CD4-positive, alpha-beta T cell (primary cell): ENCODE data around the gene RIPPLY3. TPM values are rescaled to one million over a fixed set of nuclear protein-coding genes. Genes with fewer than 3 reads are reported as not detected.

Experiments used
- ATAC-seq: fragments of 200-7000 bp; cut with Tn5 transposase; one replicate; pipeline ENCODE4 v1.10.0; 2022; ENCODE audit warnings: mild to moderate bottlenecking; ENCODE audit not compliant: poor library complexity
- CTCF ChIA-PET: fragments of 350-600 bp; sonication (Branson Sonifier 250); formaldehyde crosslinking; loops from one replicate; lab custom pipeline; 2021; ENCODE audit warnings: antibody characterized with exemption, inconsistent platforms; lab: Charles Lee
- POLR2A ChIA-PET: fragments of 350-600 bp; sonication (Branson Sonifier 250); formaldehyde crosslinking; loops from one replicate; lab custom pipeline; 2021; ENCODE audit warnings: antibody characterized with exemption, inconsistent platforms; lab: Charles Lee
- DNase-seq, 14 experiments: peaks; one replicate each; pipeline ENCODE4 v3.0.0-alpha.2; 2013 to 2020; ENCODE audit warnings: mixed read lengths in 2 of 14
- H3K27ac ChIP-seq, 2 donors: one replicate each; pipeline versions ENCODE4 v1.5.1 to v1.7.0; 2013; ENCODE audit warnings: low read length in 2 of 2, low read depth in 1 of 2, mild to moderate bottlenecking in 1 of 2
- H3K27me3 ChIP-seq, 2 experiments: 1 replicate in 1 of 2; 2 replicates in 1 of 2; pipeline versions ENCODE4 v1.6.1 to v1.7.0; 2013; ENCODE audit warnings: low read length in 2 of 2, control low read depth in 1 of 2, mild to moderate bottlenecking in 1 of 2, moderate library complexity in 1 of 2; ENCODE audit not compliant: insufficient read depth in 2 of 2, control insufficient read depth in 1 of 2
- H3K36me3 ChIP-seq: one replicate; pipeline ENCODE4 v1.6.1; 2013; ENCODE audit warnings: low read length, control low read depth; ENCODE audit not compliant: insufficient read depth
- H3K4me1 ChIP-seq: one replicate; pipeline ENCODE4 v1.6.1; 2013; ENCODE audit warnings: low read length, control low read depth; ENCODE audit not compliant: insufficient read depth
- H3K4me3 ChIP-seq: one replicate; pipeline ENCODE4 v1.5.1; 2013; ENCODE audit warnings: mild to moderate bottlenecking, low read length, moderate library complexity
- H3K9me3 ChIP-seq, 2 experiments: 1 replicate in 1 of 2; 2 replicates in 1 of 2; pipeline versions ENCODE4 v1.6.1 to v1.7.0; 2013; ENCODE audit warnings: low read length in 2 of 2, mild to moderate bottlenecking in 2 of 2, control low read depth in 1 of 2, moderate library complexity in 1 of 2; ENCODE audit not compliant: control insufficient read depth in 1 of 2, insufficient read depth in 1 of 2
- H3K27ac Mint-ChIP-seq: one replicate; pipeline ENCODE4 v1.8.0; 2020; ENCODE audit warnings: mixed read lengths
- H3K27me3 Mint-ChIP-seq: one replicate; pipeline ENCODE4 v1.8.0; 2021; ENCODE audit warnings: mixed read lengths
- H3K36me3 Mint-ChIP-seq: one replicate; pipeline ENCODE4 v1.8.0; 2021; ENCODE audit warnings: low read depth, mixed read lengths
- H3K4me1 Mint-ChIP-seq: one replicate; pipeline ENCODE4 v1.8.0; 2021; ENCODE audit warnings: low read depth, mixed read lengths
- H3K4me3 Mint-ChIP-seq: one replicate; pipeline ENCODE4 v1.8.0; 2020; ENCODE audit warnings: mild to moderate bottlenecking, mixed read lengths
- H3K9me3 Mint-ChIP-seq: one replicate; pipeline ENCODE4 v1.8.0; 2020; ENCODE audit warnings: mixed read lengths
- intact Hi-C, 2 experiments: fragments of 100-400 bp; cut with DNase I in 1 of 2; cut with micrococcal nuclease in 1 of 2; formaldehyde crosslinking; loops; one replicate each; pipeline versions ENCODE4 v1.15.1 to v1.9.0; 2023 to 2025; cut with DNase I, micrococcal nuclease
- total RNA-seq, 174 experiments: library from RNA in 2 of 174; stranded (reverse) in 2 of 174; gene quantifications; one replicate each; pipeline ENCODE4 v1.2.3 and lab custom pipeline; 2021 to 2026
- TF ChIP-seq, protein P1 (sequence below): fragments of 200-600 bp; IDR thresholded peaks from one replicate; pipeline ENCODE4 v1.8.0; 2022; ENCODE audit warnings: antibody characterized with exemption, mild to moderate bottlenecking

Gene RIPPLY3
- total RNA-seq, 2 experiments from 2014 or later, result not detected

- Histone ChIP-seq H3K4me1 (peaks cover 32% of the 10 kb centered on the region), H3K27ac (no peak overlapping the region), H3K36me3 (no peaks in the 10 kb centered on the region), H3K27me3 (peaks cover 20 to 24% of the 10 kb centered on the region in 2 experiments), H3K9me3 (peaks cover 0 to 7% of the 10 kb centered on the region in 2 experiments), H3K4me3 (peak overlapping the region; percentile 30)
- DNase-seq, result no peak
- TF ChIP-seq, protein P1, sequence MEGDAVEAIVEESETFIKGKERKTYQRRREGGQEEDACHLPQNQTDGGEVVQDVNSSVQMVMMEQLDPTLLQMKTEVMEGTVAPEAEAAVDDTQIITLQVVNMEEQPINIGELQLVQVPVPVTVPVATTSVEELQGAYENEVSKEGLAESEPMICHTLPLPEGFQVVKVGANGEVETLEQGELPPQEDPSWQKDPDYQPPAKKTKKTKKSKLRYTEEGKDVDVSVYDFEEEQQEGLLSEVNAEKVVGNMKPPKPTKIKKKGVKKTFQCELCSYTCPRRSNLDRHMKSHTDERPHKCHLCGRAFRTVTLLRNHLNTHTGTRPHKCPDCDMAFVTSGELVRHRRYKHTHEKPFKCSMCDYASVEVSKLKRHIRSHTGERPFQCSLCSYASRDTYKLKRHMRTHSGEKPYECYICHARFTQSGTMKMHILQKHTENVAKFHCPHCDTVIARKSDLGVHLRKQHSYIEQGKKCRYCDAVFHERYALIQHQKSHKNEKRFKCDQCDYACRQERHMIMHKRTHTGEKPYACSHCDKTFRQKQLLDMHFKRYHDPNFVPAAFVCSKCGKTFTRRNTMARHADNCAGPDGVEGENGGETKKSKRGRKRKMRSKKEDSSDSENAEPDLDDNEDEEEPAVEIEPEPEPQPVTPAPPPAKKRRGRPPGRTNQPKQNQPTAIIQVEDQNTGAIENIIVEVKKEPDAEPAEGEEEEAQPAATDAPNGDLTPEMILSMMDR, result no peak
- no peaks in the 10 kb centered on the region for H3K9me3 Mint-ChIP-seq
- no peak overlapping the region for H3K27ac Mint-ChIP-seq
- intact Hi-C loops, result loop anchor here in 1 of 2 experiments (5.0 kb wide), 1 partner anchor 39 kb away; the partner anchor contains the start of gene HLCS
- ATAC-seq, result no peak
- ChIA-PET POLR2A (interaction anchor here (0.7 to 1.6 kb wide), 2 partner anchors 39 to 155 kb away, joined by 3 to 5 read pairs; partner anchors contain the start of gene HLCS), CTCF (no interaction called here)
- H3K27me3 Mint-ChIP-seq, result peaks cover 24% of the 10 kb centered on the region
- no peaks in the 10 kb centered on the region for H3K36me3 Mint-ChIP-seq
- H3K4me3 Mint-ChIP-seq, result no peak overlapping the region
- peaks cover 24% of the 10 kb centered on the region for H3K4me1 Mint-ChIP-seq
Measured at GRCh38 chr21:37005548-37006485, 685 bp upstream of the RIPPLY3 start.

GRCh38 chr21:37008724-37009123 lies 2.2 kb downstream of the RIPPLY3 start:
- CTCF ChIA-PET, result interaction anchor here (0.7 kb wide), 1 partner anchor 12 kb away, joined by 5 read pairs; no protein-coding TSS in a partner anchor
- H3K4me3 ChIP-seq, result no peak overlapping the region
- peaks cover 0 to 7% of the 10 kb centered on the region in 2 experiments for H3K9me3 ChIP-seq
- POLR2A ChIA-PET, result no interaction called here
- intact Hi-C loops, result loop anchor here (1.0 to 5.0 kb wide), 2 partner anchors 41 to 69 kb away; partner anchors contain the start of gene HLCS (in 1 of the 2)
- H3K27me3 ChIP-seq, result peaks cover 20 to 31% of the 10 kb centered on the region in 2 experiments
- peaks cover 28% of the 10 kb centered on the region for H3K4me1 ChIP-seq
- TF ChIP-seq, protein P1, result no peak
- Mint-ChIP-seq H3K4me3 (peak overlapping the region; percentile 15), H3K27ac (no peak overlapping the region), H3K9me3 (no peaks in the 10 kb centered on the region), H3K4me1 (peaks cover 15% of the 10 kb centered on the region), H3K27me3 (peaks cover 44% of the 10 kb centered on the region), H3K36me3 (no peaks in the 10 kb centered on the region)
- H3K27ac ChIP-seq, result no peak overlapping the region
- no peaks in the 10 kb centered on the region for H3K36me3 ChIP-seq
- no peak for ATAC-seq
- DNase-seq, result no peak

DNA sequence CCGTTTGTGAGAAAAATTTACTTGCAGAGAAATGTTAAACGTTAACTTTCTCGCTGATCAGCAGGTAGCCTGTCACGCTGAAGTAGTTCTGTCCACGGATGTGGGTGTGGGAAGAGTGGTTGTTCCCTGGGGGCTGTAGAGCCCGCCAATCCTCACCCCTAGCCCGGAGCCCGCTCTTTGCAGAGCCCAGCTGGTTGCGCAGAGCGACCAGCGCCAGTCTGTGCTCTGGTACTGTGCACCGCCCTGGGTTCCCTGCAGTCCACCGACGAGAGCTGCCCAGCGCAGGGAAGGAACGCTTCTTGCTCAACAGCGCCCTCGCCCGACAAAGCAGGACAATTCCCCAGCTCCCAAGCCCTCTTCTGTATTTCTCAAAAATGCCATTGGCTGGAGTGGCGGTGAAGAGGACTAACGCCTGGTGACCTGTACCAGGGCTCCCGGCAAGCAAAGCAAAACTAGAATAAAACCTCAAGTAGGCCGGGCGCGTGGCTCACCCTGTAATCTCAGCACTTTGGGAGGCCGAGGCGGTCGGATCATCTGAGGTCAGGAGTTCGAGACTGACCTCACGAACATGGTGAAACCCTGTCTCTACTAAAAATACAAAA lies 3.3 kb downstream of the RIPPLY3 start:
- Histone ChIP-seq H3K4me3 (peak overlapping the region; percentile 13), H3K36me3 (no peaks in the 10 kb centered on the region), H3K4me1 (peaks cover 28% of the 10 kb centered on the region), H3K27me3 (peaks cover 24 to 31% of the 10 kb centered on the region in 2 experiments), H3K27ac (no peak overlapping the region), H3K9me3 (peaks cover 0 to 7% of the 10 kb centered on the region in 2 experiments)
- DNase-seq (peak; percentile 62 to 87 (median 74)), ATAC-seq (peak; percentile 94)
- Mint-ChIP-seq H3K4me3 (peak overlapping the region; percentile 76), H3K27me3 (peaks cover 51% of the 10 kb centered on the region), H3K9me3 (no peaks in the 10 kb centered on the region), H3K27ac (no peak overlapping the region), H3K36me3 (no peaks in the 10 kb centered on the region), H3K4me1 (peaks cover 15% of the 10 kb centered on the region)
- TF ChIP-seq, protein P1, result peak; percentile 88
- intact Hi-C loops, result loop anchor here (1.0 to 10.0 kb wide), 6 partner anchors 43 to 506 kb away; partner anchors contain the start of gene HLCS (in 2 of the 2)
- CTCF ChIA-PET, result interaction anchor here (0.5 to 1.6 kb wide), 20 partner anchors 17 to 815 kb away, joined by 3 to 10 read pairs (median 4); partner anchors contain the start of gene HLCS
- POLR2A ChIA-PET, result interaction anchor here (0.7 kb wide), 1 partner anchor 62 kb away, joined by 4 read pairs; no protein-coding TSS in a partner anchor
